GM12878 (cell line): ENCODE results near the gene EIF2S2.

Experiments
- HDGF ChIP-seq: fragments of 450-650 bp; IDR thresholded peaks from 2 replicates; pipeline ENCODE4 v1.6.1; 2016; ENCODE audit warnings: antibody characterized with exemption
- NFIC ChIP-seq: IDR thresholded peaks from 2 replicates; pipeline ENCODE4 v1.6.1; 2012; ENCODE audit warnings: low read depth, mild to moderate bottlenecking, inconsistent platforms, low read length, moderate library complexity
- POLR2AphosphoS5 ChIP-seq: IDR thresholded peaks from 2 replicates; pipeline ENCODE4 v1.6.1; 2011; ENCODE audit warnings: mild to moderate bottlenecking, low read length, inconsistent platforms
- TF ChIP-seq, protein P1 (sequence below), 3 experiments: IDR thresholded peaks in 2 of 3; conservative IDR thresholded peaks in 1 of 3; 2 replicates each; pipeline ENCODE4 v1.5.1; 2011; ENCODE audit warnings: low read depth in 3 of 3, low read length in 3 of 3, mild to moderate bottlenecking in 3 of 3, control low read depth in 2 of 3, moderate library complexity in 2 of 3, inconsistent platforms in 1 of 3, mixed read lengths in 1 of 3; ENCODE audit not compliant: control insufficient read depth in 2 of 3, insufficient read depth in 1 of 3; ENCODE audit errors: extremely low read depth in 1 of 3

DNA sequence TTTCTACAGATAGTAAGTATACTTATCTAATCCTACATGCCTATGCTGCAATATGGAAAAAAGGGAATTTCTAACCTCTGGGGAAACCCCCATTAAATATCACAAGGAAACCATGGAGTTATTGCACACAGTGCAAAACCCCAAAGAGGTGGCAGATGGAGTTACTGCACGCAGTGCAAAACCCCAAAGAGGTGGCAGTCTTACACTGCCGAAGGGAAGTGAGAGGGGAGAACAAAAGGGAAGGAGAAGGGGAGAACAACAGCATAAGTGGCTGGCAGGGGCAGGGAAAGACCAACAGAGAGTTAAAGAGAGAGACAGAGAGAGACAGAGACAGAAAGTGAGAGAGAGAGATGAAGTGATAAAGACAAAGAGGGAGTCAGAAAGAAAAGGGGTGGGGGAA, 43.8 kb upstream of the EIF2S2 start:
- TF ChIP-seq NFIC (no peak), HDGF (no peak), POLR2AphosphoS5 (no peak)
- TF ChIP-seq, protein P1, sequence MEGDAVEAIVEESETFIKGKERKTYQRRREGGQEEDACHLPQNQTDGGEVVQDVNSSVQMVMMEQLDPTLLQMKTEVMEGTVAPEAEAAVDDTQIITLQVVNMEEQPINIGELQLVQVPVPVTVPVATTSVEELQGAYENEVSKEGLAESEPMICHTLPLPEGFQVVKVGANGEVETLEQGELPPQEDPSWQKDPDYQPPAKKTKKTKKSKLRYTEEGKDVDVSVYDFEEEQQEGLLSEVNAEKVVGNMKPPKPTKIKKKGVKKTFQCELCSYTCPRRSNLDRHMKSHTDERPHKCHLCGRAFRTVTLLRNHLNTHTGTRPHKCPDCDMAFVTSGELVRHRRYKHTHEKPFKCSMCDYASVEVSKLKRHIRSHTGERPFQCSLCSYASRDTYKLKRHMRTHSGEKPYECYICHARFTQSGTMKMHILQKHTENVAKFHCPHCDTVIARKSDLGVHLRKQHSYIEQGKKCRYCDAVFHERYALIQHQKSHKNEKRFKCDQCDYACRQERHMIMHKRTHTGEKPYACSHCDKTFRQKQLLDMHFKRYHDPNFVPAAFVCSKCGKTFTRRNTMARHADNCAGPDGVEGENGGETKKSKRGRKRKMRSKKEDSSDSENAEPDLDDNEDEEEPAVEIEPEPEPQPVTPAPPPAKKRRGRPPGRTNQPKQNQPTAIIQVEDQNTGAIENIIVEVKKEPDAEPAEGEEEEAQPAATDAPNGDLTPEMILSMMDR (IDR thresholded peaks at IDR 0.05 in 2 of 3, conservative IDR thresholded peaks at IDR 0.05 in 1 of 3; ENCODE audit: control insufficient read depth in 2 of 3, extremely low read depth in 1 of 3, insufficient read depth in 1 of 3, low read depth in 3 of 3, low read length in 3 of 3), result no peak
